ENCODE measurements around the gene HCN2. TPM values are rescaled to one million over a fixed set of nuclear protein-coding genes. Genes with fewer than 3 reads are reported as not detected.

HCN2 gene
- 0.22 and 0.25 TPM in 2 replicates for total RNA-seq

DNA sequence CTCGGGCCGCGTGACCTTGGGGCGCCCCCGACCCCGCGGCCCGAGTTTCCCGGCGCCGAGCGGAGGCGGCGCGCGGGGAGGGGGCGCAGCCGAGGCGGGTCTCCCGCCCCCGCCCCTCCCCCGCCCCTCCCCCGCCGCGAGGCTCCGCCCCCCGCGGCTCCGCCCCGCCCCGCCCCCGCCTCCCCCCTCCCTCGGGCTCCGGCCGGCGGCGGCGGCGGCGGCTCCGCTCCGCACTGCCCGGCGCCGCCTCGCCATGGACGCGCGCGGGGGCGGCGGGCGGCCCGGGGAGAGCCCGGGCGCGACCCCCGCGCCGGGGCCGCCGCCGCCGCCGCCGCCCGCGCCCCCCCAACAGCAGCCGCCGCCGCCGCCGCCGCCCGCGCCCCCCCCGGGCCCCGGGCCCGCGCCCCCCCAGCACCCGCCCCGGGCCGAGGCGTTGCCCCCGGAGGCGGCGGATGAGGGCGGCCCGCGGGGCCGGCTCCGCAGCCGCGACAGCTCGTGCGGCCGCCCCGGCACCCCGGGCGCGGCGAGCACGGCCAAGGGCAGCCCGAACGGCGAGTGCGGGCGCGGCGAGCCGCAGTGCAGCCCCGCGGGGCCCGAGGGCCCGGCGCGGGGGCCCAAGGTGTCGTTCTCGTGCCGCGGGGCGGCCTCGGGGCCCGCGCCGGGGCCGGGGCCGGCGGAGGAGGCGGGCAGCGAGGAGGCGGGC is at the start of gene HCN2:
Gene HCN2, plus strand, starts transcription at position 189 of the 703 bp plus-strand sequence. Its CDS starts 65 bp downstream, at position 254.

DNA sequence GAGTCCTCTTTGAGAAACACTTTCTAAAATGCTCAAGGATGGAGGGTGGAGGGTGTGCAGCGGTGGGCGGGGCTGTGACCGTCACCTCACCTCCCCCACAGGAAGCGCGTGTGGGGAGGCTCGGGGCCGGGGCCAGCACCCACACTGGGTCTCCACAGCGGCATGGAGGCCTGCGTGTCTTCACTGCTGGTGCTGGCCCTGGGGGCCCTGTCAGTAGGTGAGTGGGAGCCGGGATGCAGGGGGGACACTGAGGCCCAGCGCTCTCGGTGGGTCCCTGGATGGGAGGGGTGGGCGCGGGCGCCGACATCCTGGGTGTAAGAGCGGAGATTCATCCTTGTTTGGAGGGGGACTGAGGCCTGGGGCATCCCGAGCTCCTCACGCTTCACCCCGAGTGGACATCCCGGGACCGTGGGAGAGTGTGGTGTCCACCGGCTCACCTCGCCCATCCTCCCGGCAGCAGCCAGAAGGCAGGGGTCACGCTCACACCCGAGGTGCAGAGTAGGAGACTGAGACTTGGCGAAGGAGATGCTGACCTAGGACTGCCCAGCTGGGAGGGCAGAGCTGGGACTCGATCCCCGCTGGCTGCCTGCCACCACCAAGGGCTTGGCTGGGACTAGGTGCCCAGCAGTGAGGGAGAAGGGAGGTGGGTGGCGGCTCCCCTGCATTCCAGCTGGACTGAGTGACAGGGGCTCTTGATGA is 45.6 kb upstream of the HCN2 start, which contains the start of gene GZMM:
Gene GZMM, plus strand, starts transcription at position 144 of the 699 bp plus-strand sequence. Its CDS starts 19 bp downstream, at position 163.

DNA sequence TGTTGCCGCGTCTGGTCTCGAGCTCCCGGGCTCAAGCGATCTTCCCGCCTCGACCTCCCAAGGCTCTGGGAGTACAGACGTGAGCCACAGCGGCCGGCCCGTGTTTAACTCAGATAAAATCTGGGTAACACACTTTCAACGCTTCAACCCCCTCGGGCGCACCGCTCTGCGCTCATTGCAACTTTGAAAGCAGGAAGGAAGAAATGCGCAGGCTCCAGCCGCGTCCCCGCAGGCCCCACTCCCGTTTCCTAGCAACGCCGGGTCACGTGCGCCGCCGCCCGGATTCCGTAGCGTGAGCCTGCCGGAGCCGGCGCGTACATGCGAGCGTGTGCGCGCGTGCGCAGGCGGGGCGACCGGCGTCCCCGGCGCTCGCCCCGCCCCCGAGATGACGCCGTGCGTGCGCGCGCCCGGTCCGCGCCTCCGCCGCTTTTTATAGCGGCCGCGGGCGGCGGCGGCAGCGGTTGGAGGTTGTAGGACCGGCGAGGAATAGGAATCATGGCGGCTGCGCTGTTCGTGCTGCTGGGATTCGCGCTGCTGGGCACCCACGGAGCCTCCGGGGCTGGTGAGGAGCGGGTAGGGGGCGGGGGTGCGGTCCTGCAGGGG is 17.4 kb upstream of the HCN2 start, which contains the start of gene BSG:
Gene BSG, plus strand, starts transcription at position 457 of the 603 bp plus-strand sequence. Its CDS starts 39 bp downstream, at position 496.

DNA sequence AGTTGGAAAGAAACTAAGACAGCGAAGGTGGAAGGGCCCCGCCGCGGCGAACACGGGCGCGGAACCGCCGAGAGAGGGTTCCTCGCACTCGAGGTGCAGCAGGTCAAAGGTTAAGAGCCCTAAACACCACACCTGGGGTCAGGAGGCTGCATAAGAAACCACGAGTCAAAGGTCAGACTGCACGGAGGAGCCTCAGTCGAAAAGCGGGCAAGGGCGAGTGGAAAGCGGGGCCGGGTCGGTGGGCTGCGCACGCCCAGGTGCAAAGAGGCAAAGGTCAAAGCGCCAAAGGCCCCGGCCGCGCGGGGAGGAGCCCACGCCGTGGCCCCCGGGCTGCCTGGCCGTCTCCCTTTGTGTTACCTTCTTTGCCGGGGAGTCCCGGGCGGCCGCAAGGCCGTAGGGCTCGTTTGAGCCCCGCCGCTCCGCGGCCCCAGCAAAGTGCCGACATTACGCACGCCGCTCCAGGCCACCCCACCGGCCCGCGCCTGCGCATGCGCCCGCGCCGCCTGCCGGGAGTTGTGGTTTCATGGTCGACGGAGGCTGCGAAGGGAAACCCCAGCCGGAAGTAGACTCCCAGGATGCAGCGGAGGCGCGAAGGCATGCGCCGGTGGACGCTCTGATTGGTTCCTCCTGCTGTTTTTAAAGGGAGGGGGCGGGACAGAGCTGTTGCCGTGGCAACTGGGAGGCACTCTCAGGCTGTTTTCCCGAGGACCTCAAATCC is 43.5 kb downstream of the HCN2 start, which contains the start of gene POLRMT:
Gene POLRMT, minus strand, starts transcription at position 470 of the 718 bp plus-strand sequence. Its CDS starts 25 bp downstream, at position 445.

DNA sequence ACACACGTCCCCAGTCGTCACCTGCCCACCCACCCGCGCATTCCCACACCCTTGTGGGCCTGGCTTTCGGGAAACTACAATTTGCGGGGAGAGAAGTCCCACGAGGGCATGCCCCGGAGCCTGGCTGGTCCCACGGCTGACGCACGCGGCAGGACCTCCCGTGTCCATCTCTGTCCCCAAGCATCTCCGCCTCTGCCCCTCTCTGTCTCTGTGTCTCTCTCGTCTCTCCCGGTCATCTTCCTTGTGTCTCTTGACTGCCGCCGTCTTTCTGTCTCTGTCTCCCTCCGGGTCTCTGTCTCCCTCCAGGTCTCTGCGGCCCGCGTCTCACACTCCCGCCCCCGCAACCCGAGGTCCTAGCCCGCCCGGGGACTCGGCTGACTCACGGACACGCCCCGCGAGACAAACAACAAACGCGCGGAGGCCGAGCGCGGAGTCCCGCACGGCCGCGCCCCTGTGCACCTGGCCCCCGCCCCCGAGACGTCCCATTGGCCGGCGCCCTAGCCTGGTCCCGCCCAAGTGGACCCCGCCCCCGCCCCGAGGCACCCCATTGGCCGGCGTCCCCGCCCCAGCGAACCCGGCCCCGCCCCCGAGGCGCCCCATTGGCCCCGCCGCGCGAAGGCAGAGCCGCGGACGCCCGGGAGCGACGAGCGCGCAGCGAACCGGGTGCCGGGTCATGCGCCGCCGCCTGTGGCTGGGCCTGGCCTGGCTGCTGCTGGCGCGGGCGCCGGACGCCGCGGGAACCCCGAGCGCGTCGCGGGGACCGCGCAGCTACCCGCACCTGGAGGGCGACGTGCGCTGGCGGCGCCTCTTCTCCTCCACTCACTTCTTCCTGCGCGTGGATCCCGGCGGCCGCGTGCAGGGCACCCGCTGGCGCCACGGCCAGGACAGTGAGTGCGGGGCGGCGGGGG is 49.8 kb downstream of the HCN2 start, which contains the start of gene FGF22:
Gene FGF22, plus strand, starts transcription at position 627 of the 908 bp plus-strand sequence. Its CDS starts 47 bp downstream, at position 674.

DNA sequence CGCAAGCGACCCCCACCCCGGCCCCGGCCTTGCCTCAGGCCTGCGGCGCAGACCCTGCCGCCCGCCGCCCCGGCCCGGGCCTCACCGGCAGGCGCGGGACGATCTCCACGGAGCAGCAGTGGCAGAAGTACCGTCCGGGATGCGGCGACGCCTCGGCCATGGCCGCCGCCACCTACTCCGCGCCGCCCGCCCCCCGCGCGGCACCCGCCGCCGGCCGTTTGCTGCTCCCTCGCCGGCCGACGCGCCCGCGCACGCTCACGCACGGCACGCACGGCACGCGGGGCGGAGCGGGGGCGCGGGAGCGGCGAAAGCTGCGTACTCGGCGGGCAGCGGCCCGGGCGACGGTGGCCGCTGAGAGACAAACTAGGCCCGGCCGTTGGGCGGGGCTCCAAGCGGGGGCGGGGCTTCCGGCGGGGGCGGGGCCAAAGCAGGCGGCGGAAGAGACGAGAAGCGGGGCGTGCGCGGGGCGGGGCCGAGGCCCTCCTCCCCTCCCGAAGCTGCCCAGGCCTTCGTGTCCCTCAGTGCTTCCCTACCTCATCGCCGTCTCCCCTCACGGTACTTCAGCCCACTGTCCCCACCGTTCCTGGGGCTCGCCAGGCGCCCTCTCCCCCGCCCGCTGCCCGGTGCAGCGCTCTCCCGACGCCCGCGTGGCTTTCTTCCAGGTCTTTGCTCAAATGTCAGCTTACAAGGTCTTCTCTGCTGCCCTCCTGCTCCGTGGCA is 73.4 kb downstream of the HCN2 start, which contains the start of gene RNF126:
Gene RNF126, minus strand, starts transcription at position 253 of the 720 bp plus-strand sequence. Its CDS starts 93 bp downstream, at position 160.

Other genes starting within 250 kb of the HCN2 start
- 23.5 and 26.0 TPM in 2 replicates for gene MIER2, start 245.1 kb upstream of the HCN2 start, total RNA-seq
- 0.33 and 0.37 TPM in 2 replicates for gene C2CD4C, start 180.7 kb upstream of the HCN2 start, total RNA-seq
- 0.77 and 2.7 TPM in 2 replicates for gene SHC2, start 128.8 kb upstream of the HCN2 start, total RNA-seq
- 0.11 TPM in 1 of 2 replicates, not detected in the other for gene MADCAM1, start 93.4 kb upstream of the HCN2 start, total RNA-seq
- gene TPGS1, start 82.4 kb upstream of the HCN2 start, total RNA-seq, result 45.9 and 50.1 TPM in 2 replicates
- gene CDC34, start 58.1 kb upstream of the HCN2 start, total RNA-seq, result 50.6 and 72.7 TPM in 2 replicates
- gene GZMM, start 45.8 kb upstream of the HCN2 start, total RNA-seq, result 0.12 TPM in 1 of 2 replicates, not detected in the other
- gene BSG, start 17.3 kb upstream of the HCN2 start, total RNA-seq, result 241 and 309 TPM in 2 replicates
- gene POLRMT, start 43.7 kb downstream of the HCN2 start, total RNA-seq, result 27.9 and 33.6 TPM in 2 replicates
- 0.11 TPM in 1 of 2 replicates, not detected in the other for gene FGF22, start 50.0 kb downstream of the HCN2 start, total RNA-seq
- gene RNF126, start 73.3 kb downstream of the HCN2 start, total RNA-seq, result 12.7 and 26.1 TPM in 2 replicates
- gene FSTL3, start 86.5 kb downstream of the HCN2 start, total RNA-seq, result 19.7 and 88.4 TPM in 2 replicates
- gene PRSS57, start 105.6 kb downstream of the HCN2 start, total RNA-seq, result not detected in 2 replicates
- 2.1 and 3.5 TPM in 2 replicates for gene PALM, start 119.1 kb downstream of the HCN2 start, total RNA-seq
- 0.12 TPM in 1 of 2 replicates, not detected in the other for gene MISP, start 161.2 kb downstream of the HCN2 start, total RNA-seq
- 77.0 and 125 TPM in 2 replicates for gene PTBP1, start 207.6 kb downstream of the HCN2 start, total RNA-seq
- gene PLPPR3, start 232.1 kb downstream of the HCN2 start, total RNA-seq, result 0.12 TPM in 1 of 2 replicates, not detected in the other
- not detected in 2 replicates for gene AZU1, start 238.0 kb downstream of the HCN2 start, total RNA-seq

All from uterine smooth muscle cell (primary cell).